Fibroblast of pulmonary artery (primary cell): ENCODE results near the gene CD164.

ENCODE experiments used
- DNase-seq: peaks from one replicate; pipeline ENCODE4 v3.0.0-alpha.2; 2010; ENCODE audit warnings: low read depth
- H3K4me3 ChIP-seq: replicated peaks from 2 replicates; pipeline ENCODE4 v1.5.1; 2011; ENCODE audit warnings: low read depth, mild to moderate bottlenecking, control low read depth, low read length, moderate library complexity
- TF ChIP-seq, protein P1 (sequence below): IDR thresholded peaks from 2 replicates; pipeline ENCODE4 v1.5.1; 2011; ENCODE audit warnings: mild to moderate bottlenecking, control low read depth, low read length, inconsistent platforms; ENCODE audit errors: missing control alignments

The CD164 gene

DNA sequence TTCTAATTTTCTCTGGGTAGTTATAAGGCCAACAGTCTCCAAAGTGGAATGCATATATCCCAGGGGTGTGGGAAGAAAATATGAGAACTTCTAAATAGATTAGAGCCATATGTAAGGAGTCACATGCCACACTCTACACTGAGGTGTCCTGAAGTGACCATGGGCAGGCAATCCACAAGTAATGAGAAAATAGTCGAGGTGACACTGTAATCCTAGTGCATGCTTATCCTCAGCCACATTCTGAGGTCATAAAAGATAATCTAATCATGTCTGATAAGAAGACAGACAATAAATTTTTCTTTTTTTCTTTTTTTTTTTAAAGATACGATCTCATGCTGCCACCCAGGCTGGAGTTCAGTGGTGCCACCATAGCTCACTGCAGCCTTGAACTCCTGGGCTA is 62.2 kb downstream of the CD164 start:
- DNase-seq: no peak
- H3K4me3 ChIP-seq: no peak overlapping the region
- TF ChIP-seq, protein P1, sequence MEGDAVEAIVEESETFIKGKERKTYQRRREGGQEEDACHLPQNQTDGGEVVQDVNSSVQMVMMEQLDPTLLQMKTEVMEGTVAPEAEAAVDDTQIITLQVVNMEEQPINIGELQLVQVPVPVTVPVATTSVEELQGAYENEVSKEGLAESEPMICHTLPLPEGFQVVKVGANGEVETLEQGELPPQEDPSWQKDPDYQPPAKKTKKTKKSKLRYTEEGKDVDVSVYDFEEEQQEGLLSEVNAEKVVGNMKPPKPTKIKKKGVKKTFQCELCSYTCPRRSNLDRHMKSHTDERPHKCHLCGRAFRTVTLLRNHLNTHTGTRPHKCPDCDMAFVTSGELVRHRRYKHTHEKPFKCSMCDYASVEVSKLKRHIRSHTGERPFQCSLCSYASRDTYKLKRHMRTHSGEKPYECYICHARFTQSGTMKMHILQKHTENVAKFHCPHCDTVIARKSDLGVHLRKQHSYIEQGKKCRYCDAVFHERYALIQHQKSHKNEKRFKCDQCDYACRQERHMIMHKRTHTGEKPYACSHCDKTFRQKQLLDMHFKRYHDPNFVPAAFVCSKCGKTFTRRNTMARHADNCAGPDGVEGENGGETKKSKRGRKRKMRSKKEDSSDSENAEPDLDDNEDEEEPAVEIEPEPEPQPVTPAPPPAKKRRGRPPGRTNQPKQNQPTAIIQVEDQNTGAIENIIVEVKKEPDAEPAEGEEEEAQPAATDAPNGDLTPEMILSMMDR: no peak

DNA sequence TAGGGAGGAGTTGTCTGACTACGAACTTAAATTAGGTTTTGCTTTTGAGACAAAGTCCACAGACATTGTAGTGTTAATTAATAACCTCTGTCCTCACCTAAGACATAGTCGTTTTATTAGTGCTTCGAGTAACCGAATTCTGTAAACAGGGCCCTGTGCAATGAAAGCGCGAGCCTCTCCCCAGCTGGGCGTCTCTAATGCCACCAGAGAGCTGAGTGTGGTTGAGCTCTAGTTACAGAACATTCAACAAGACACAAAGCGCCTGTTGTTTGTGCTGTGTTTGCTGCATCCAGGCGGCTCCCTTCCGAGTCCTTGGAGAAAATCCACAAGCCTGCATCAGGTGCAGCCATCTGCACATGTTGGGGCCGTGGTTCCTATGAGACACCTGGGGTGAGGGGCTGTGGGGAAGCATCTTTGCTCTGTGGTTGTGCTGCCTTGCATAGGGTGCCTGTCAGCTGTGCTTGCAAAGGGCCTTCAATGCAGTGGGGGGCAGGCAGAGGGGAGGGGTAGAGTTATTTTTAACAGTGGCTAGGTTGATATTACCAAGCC is 63.9 kb downstream of the CD164 start:
- TF ChIP-seq, protein P1: no peak
- no peak overlapping the region for H3K4me3 ChIP-seq
- no peak for DNase-seq

DNA sequence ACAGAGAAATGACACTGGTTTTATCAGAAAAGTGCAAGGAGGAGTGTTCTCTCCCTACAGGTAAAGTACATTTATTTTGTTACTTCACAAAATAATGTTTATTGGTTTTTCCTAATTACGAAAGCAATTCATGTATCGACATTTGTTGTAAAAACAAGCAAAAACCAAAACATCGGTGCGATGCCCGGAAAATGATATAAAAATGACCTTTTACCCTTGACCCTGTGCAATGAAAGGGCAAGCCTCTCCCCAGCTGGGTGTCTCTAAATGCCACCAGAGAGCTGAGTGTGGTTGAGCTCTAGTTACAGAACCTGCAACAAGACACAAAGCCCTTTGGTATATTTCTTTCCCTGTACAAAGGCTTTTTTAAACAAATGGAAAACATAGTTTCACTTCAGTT is 65.4 kb downstream of the CD164 start:
- no peak for DNase-seq
- TF ChIP-seq, protein P1: no peak
- no peak overlapping the region for H3K4me3 ChIP-seq
